ENCODE data around the gene C11orf42.

C11orf42 gene

GRCh38 chr11:6251990-6252473 lies 46.7 kb downstream of the C11orf42 start:
- no peak for DNase-seq (ENCODE audit: low read depth in 1 of 2, low spot score in 1 of 2)

- no peak for DNase-seq (ENCODE audit: low read depth in 1 of 2, low spot score in 1 of 2)
Observed at GRCh38 chr11:6253197-6253596, 47.8 kb downstream of the C11orf42 start.

DNA sequence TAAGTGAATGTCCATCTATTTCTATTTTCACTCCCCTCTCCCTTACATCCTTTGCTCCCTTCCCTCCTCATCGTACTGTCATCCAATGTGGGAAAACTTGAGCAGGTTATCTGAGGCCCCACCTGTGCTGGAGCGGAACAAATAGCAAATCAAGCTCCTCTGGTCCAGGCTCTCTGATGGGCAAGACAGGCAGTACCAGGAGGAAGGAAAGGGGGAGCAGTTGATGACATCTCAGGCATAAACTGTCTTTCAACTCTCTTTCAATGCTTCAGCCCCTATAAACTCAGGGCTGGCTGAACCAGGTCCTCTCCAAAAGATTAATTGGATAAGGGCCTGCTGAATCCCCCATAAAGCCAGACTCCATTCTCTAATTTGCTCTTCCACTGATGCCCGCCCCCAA lies 52.8 kb downstream of the C11orf42 start:
- no peak for DNase-seq (ENCODE audit: low read depth in 1 of 2, low spot score in 1 of 2)

GRCh38 chr11:6258571-6259081 lies 53.3 kb downstream of the C11orf42 start:
- no peak for DNase-seq (ENCODE audit: low read depth in 1 of 2, low spot score in 1 of 2)

- DNase-seq (ENCODE audit: low read depth in 1 of 2, low spot score in 1 of 2), result no peak
Observed at GRCh38 chr11:6260207-6260726, 54.9 kb downstream of the C11orf42 start.
